ENCODE measurements around the gene IQCE.

IQCE gene

DNA sequence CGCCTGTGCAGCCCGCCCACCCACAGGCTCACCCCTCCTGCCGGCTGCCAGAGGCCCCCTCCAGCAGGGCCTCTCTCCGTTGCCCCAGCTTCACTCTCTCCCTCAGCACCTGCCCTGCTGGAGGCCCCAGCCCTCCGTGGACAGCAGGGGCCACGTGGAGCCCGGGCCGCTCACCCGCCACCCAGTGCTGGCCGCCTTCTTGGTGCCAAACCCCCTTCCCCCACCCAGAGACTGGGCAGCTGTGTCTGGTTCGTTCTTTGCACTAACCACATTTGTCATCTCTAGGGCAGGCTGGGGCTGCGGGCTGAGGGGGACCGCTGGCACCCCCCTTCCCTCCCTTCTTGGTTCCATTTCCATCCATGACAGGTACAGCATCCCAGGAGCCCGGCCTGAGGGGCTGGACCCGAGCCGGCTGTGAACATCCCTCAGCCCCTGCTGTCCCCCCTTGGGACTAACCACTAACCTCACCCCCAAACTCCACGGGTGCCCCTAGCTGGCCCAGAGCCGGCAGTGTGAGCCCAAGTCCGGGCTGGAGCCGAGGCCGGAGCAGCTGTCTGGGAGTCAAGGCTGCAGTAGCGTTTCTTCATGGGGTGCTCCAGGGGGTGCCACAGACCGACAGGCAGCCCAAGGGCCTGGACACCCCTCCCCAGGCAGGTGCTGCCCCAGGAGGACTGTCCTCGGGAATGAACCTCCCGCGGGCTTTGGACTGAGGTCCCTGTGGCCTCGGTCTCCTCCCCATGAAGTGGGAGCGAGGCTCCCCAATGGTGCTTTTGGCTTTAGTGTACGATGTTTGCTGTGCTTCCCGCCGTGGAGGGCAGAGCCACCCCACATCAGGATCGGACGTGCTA is 103.7 kb downstream of the IQCE start:
- no peak for DNase-seq (ENCODE audit: low spot score)

DNA sequence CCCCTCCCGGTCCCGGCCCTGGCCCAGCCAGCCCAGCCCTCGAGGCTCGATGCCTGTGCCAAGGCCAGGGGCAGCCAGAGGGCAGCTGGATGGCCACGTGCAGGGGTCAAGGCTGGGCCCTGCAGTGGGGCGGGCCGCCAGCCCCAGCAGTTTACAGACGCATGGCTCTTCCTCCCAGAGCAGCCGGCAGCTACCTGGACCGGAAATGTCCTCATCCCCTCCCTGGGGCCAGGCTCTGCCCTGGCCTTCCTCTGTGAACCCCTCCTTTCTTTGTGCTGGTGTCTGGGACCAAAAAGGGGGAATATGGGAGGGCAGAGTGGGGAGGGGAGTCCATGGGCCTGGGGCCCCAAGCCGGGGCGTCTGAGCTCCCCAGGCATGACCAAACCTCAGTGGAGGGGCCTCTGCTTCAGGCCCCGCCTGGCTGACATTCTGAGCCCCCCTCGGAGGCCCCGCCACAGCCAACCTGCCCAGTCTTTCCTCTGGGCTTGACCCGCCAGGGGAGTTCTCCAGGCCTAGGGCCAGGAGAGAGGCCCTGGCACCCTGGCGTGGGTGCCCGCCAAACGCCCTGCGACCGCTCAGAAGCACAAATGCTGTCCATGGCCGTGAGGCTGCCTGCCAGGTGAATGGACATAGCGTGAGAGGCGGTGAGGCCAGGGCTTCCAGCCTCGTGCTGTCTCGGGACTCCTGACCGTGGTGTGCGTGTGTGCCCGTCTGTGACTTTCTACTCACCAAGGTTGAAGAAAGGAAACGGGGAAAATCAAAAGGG is 104.5 kb downstream of the IQCE start:
- no peak for DNase-seq (ENCODE audit: low spot score)

DNA sequence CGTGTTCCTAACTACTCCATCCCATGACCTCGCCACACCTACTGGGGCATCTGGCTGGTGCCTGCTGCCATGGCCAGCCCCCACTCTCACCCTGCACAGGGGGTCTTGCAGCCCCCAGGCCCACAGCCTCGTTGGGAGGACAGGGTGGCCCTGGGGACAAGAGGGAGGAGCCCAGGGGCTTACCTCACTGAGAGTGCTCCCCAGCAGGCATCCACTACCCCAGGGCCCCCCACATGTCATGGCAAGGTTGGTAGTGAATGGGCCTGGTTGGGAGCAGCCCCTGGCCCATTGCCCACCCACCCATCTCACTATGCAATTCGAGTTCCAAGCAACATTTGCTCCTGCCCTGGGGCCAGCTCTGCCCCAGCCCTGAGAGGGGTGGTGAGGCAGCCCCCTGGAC is 105.2 kb downstream of the IQCE start:
- DNase-seq (ENCODE audit: low spot score), result no peak

All from NAMALWA (cell line).